PC-3 (cell line): Measurements from ENCODE around the gene NOL9. TPM values are rescaled to one million over a fixed set of nuclear protein-coding genes. Genes with fewer than 3 reads are reported as not detected.
"Not testable (repeated sequence)": the region's sequence is repeated elsewhere in the genome, so short reads cannot be mapped to it uniquely, and the experiment has no call there.

ENCODE experiments used
- ATAC-seq: fragments of 200-7000 bp; cut with Tn5 transposase; 2 replicates; pipeline ENCODE4 v1.9.1; 2020; ENCODE audit warnings: mild to moderate bottlenecking, moderate library complexity
- BruUV-seq: library from RNA; stranded (reverse); fragments of 400-500 nt; replicated peaks from 2 replicates; lab custom pipeline; 2021; lab: Mats Ljungman, UMichigan
- CTCF ChIA-PET: fragments of 300-600 bp; sonication (Branson Sonifier 250); formaldehyde crosslinking; loops from one replicate; lab custom pipeline; 2022; ENCODE audit warnings: antibody characterized with exemption; lab: Charles Lee
- POLR2A ChIA-PET: fragments of 300-600 bp; sonication (Branson Sonifier 250); formaldehyde crosslinking; loops from one replicate; lab custom pipeline; 2022; ENCODE audit warnings: antibody characterized with exemption; ENCODE audit not compliant: unreplicated experiment; lab: Charles Lee
- DNase-seq: peaks from one replicate; pipeline ENCODE4 v3.0.0-alpha.2; 2015
- H2AFZ ChIP-seq: fragments of 300-600 bp; sonication (generic); 2 replicates; pipeline ENCODE4 v1.6.0; 2016; ENCODE audit warnings: antibody characterized with exemption, low read length
- H3F3A ChIP-seq: fragments of 300-600 bp; sonication (generic); one replicate; pipeline ENCODE4 v1.6.0; 2017; ENCODE audit warnings: antibody characterized with exemption, low read length, control low read depth, mild to moderate bottlenecking; ENCODE audit not compliant: unreplicated experiment
- H3K27ac ChIP-seq: fragments of 300-600 bp; sonication (generic); 2 replicates; pipeline ENCODE4 v1.5.1; 2016; ENCODE audit warnings: mild to moderate bottlenecking, low read length
- H3K27me3 ChIP-seq: fragments of 300-600 bp; sonication (generic); 2 replicates; pipeline ENCODE4 v1.6.1; 2016; ENCODE audit warnings: low read length, mixed read lengths
- H3K36me3 ChIP-seq: fragments of 300-600 bp; sonication (generic); 2 replicates; pipeline ENCODE4 v1.6.1; 2016; ENCODE audit warnings: low read depth, mixed run types, low read length, mixed read lengths
- H3K4me1 ChIP-seq: fragments of 300-600 bp; sonication (generic); 2 replicates; pipeline ENCODE4 v1.5.1; 2016; ENCODE audit warnings: low read length; ENCODE audit not compliant: insufficient read depth
- H3K4me2 ChIP-seq: fragments of 300-600 bp; sonication (generic); 2 replicates; pipeline ENCODE4 v1.6.0; 2016; ENCODE audit warnings: low read length
- H3K4me3 ChIP-seq: fragments of 300-600 bp; sonication (generic); 2 replicates; pipeline ENCODE4 v1.5.1; 2016; ENCODE audit warnings: mild to moderate bottlenecking, low read length, mixed read lengths
- H3K79me2 ChIP-seq: fragments of 300-600 bp; sonication (generic); 2 replicates; pipeline ENCODE4 v1.6.1; 2017; ENCODE audit warnings: low read length, mixed read lengths
- H3K9ac ChIP-seq: fragments of 300-600 bp; sonication (generic); 2 replicates; pipeline ENCODE4 v1.6.0; 2016; ENCODE audit warnings: mild to moderate bottlenecking, low read length
- H3K9me2 ChIP-seq: fragments of 300-600 bp; sonication (generic); replicated peaks from 2 replicates; pipeline ENCODE4 v1.6.1; 2016; ENCODE audit warnings: mixed run types, low read length, mixed read lengths
- H3K9me3 ChIP-seq: fragments of 300-600 bp; sonication (generic); 2 replicates; pipeline ENCODE4 v1.6.1; 2016; ENCODE audit warnings: low read length, mixed read lengths
- H4K20me1 ChIP-seq: fragments of 300-600 bp; sonication (generic); 2 replicates; pipeline ENCODE4 v1.6.1; 2016; ENCODE audit warnings: low read length, mixed read lengths
- EZH2 ChIP-seq: fragments of 300-600 bp; sonication (generic); IDR thresholded peaks from one replicate; pipeline ENCODE4 v1.6.1; 2017; ENCODE audit warnings: antibody characterized with exemption, mild to moderate bottlenecking, low read length; ENCODE audit not compliant: unreplicated experiment
- EZH2phosphoT487 ChIP-seq: fragments of 300-600 bp; sonication (generic); IDR thresholded peaks from 2 replicates; pipeline ENCODE4 v1.6.1; 2018; ENCODE audit warnings: mild to moderate bottlenecking, antibody characterized with exemption, low read length, borderline replicate concordance
- intact Hi-C: fragments of 100-400 bp; cut with micrococcal nuclease; formaldehyde crosslinking; loops from 2 replicates; pipeline ENCODE4 v1.9.0; 2023
- total RNA-seq: library from RNA; depleted of rRNA; stranded (reverse); fragments of >200 nt; gene quantifications from 2 replicates; pipeline ENCODE4 v1.2.3, GENCODE V29; 2014
- TF ChIP-seq, protein P1 (sequence below): fragments of 300-600 bp; sonication (generic); conservative IDR thresholded peaks from 2 replicates; pipeline ENCODE4 v1.5.1; 2017; ENCODE audit warnings: antibody characterized with exemption, low read depth, mild to moderate bottlenecking, low read length

NOL9 gene
- total RNA-seq, 1 experiment from 2014 or later, result 79.1 TPM

DNA sequence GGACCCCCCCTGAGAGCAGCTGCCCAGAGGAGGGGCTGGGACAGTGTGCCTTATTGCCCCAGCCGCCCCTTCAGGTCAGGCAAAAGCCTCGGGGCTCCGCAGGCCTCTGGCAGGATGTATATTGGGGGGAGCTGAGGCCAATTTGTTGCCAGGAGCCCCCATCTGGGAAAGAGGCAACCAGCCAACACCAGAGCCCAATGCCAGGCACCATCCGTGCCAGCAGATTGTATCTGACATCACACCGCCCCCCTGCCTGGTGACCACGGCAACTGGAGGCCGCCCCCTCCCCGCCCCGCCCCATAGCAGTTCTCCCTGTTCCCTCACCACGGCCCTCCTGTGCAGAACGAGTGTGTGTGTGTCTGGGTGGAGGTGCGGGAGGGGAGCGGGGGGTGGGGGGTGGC is 59.3 kb downstream of the NOL9 start:
- Histone ChIP-seq H3K27me3 (no peaks in the 10 kb centered on the region), H3K4me2 (no peak overlapping the region), H2AFZ (no peak overlapping the region), H3K79me2 (peaks cover 7% of the 10 kb centered on the region), H3K9ac (no peak overlapping the region), H4K20me1 (no peaks in the 10 kb centered on the region), H3K36me3 (no peaks in the 10 kb centered on the region), H3K9me2 (no peaks in the 10 kb centered on the region), H3K4me1 (peaks cover 42% of the 10 kb centered on the region), H3F3A (peaks cover 7% of the 10 kb centered on the region), H3K27ac (no peak overlapping the region), H3K4me3 (no peak overlapping the region), H3K9me3 (no peaks in the 10 kb centered on the region)
- ChIA-PET CTCF (no interaction called here), POLR2A (interaction anchor here (0.5 kb wide), 1 partner anchor 43 kb away, joined by 7 read pairs; no protein-coding TSS in a partner anchor)
- intact Hi-C loops, result no loop called here
- DNase-seq, result no peak
- no peak for ATAC-seq
- BruUV-seq, result no TSS peak
- TF ChIP-seq EZH2 (no peak), EZH2phosphoT487 (no peak)
- TF ChIP-seq, protein P1, sequence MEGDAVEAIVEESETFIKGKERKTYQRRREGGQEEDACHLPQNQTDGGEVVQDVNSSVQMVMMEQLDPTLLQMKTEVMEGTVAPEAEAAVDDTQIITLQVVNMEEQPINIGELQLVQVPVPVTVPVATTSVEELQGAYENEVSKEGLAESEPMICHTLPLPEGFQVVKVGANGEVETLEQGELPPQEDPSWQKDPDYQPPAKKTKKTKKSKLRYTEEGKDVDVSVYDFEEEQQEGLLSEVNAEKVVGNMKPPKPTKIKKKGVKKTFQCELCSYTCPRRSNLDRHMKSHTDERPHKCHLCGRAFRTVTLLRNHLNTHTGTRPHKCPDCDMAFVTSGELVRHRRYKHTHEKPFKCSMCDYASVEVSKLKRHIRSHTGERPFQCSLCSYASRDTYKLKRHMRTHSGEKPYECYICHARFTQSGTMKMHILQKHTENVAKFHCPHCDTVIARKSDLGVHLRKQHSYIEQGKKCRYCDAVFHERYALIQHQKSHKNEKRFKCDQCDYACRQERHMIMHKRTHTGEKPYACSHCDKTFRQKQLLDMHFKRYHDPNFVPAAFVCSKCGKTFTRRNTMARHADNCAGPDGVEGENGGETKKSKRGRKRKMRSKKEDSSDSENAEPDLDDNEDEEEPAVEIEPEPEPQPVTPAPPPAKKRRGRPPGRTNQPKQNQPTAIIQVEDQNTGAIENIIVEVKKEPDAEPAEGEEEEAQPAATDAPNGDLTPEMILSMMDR, result no peak

DNA sequence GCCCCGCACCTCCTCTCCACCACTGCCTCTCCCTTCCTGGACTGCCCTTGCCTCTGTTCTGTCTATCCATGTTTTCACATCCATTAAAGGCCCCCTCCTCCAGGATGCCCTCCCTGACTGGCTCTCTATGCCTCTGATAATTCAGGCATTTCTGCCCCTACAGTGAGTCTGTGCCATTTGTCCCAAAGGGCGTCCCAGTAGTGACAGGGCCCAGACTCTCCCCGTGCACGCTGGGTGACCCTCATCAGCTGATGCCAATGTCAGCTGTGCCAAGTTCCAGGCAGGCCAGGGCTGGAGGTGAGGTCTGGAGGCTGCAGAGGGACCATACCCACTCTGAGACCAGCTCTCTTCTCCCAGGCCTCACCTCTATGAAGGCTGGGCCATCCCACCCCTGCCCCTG is 59.7 kb downstream of the NOL9 start:
- no TSS peak for BruUV-seq
- intact Hi-C loops, result no loop called here
- H3K9ac ChIP-seq, result no peak overlapping the region
- H3K4me3 ChIP-seq, result no peak overlapping the region
- CTCF ChIA-PET, result no interaction called here
- no peaks in the 10 kb centered on the region for H3K36me3 ChIP-seq
- ATAC-seq (no peak), DNase-seq (no peak)
- H3K4me2 ChIP-seq, result no peak overlapping the region
- POLR2A ChIA-PET, result no interaction called here
- no peaks in the 10 kb centered on the region for H3K9me2 ChIP-seq
- H3K4me1 ChIP-seq, result peaks cover 44% of the 10 kb centered on the region
- H3K9me3 ChIP-seq, result no peaks in the 10 kb centered on the region
- peaks cover 7% of the 10 kb centered on the region for H3F3A ChIP-seq
- no peaks in the 10 kb centered on the region for H3K27me3 ChIP-seq
- peaks cover 10% of the 10 kb centered on the region for H3K79me2 ChIP-seq
- H2AFZ ChIP-seq, result no peak overlapping the region
- H4K20me1 ChIP-seq, result no peaks in the 10 kb centered on the region
- TF ChIP-seq, protein P1, result no peak
- TF ChIP-seq EZH2 (no peak), EZH2phosphoT487 (no peak)
- H3K27ac ChIP-seq, result no peak overlapping the region

DNA sequence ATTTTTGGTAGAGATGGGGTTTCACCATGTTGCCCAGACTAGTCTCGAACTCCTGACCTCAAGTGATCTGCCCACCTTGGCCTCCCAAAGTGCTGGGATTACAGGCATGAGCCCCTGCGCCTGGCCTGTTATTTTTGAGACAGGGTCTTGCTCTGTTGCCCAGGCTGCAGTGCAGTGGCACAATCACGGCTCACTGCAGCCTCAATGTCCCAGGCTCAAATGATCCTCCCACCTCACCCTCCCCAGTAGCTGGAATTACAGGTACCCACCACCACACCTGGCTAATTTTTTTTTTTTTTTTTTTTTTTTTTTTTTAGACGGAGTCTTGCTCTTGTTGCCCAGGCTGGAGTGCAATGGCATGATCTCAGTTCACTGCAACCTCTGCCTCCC is 60.5 kb downstream of the NOL9 start:
- ATAC-seq, H3K4me2 ChIP-seq, H3K36me3 ChIP-seq, H3K9me3 ChIP-seq, CTCF ChIA-PET, H4K20me1 ChIP-seq, H3K27ac ChIP-seq, intact Hi-C loops, BruUV-seq, POLR2A ChIA-PET, H2AFZ ChIP-seq, H3F3A ChIP-seq, H3K9me2 ChIP-seq, H3K4me3 ChIP-seq, DNase-seq, H3K9ac ChIP-seq, H3K27me3 ChIP-seq: not testable (repeated sequence)
- Histone ChIP-seq H3K4me1 (peaks cover 52% of the 10 kb centered on the region), H3K79me2 (peaks cover 18% of the 10 kb centered on the region)
